AG08395 (cell line): ENCODE measurements around the gene THOC5.
"Not testable (repeated sequence)": the region's sequence is repeated elsewhere in the genome, so short reads cannot be mapped to it uniquely, and the experiment has no call there.

Source experiments
- DNase-seq: peaks from one replicate; pipeline ENCODE4 v3.0.0; 2012; ENCODE audit warnings: mixed read lengths, low spot score

THOC5 gene

GRCh38 chr22:29509298-29509697, 44.3 kb downstream of the THOC5 start:
- DNase-seq = no peak

- DNase-seq = peak; percentile 84
Observed at GRCh38 chr22:29503811-29504372, 49.7 kb downstream of the THOC5 start.

GRCh38 chr22:29499852-29500251, 53.7 kb downstream of the THOC5 start:
- DNase-seq = no peak

GRCh38 chr22:29493636-29494035, 59.9 kb downstream of the THOC5 start:
- no peak for DNase-seq

GRCh38 chr22:29491012-29491411, 62.5 kb downstream of the THOC5 start:
- no peak for DNase-seq

GRCh38 chr22:29489127-29489780, 64.3 kb downstream of the THOC5 start:
- not testable (repeated sequence) for DNase-seq

- no peak for DNase-seq
Observed at GRCh38 chr22:29487426-29487986, 66.1 kb downstream of the THOC5 start.

- no peak for DNase-seq
Observed at GRCh38 chr22:29485448-29485847, 68.1 kb downstream of the THOC5 start.

- no peak for DNase-seq
Observed at GRCh38 chr22:29484642-29485041, 68.9 kb downstream of the THOC5 start.

GRCh38 chr22:29483254-29483653, 70.3 kb downstream of the THOC5 start:
- DNase-seq = no peak

GRCh38 chr22:29482726-29483125, 70.8 kb downstream of the THOC5 start:
- DNase-seq = no peak

- DNase-seq = no peak
Observed at GRCh38 chr22:29482253-29482652, 71.3 kb downstream of the THOC5 start.

- DNase-seq = no peak
Observed at GRCh38 chr22:29481265-29482000, 72.1 kb downstream of the THOC5 start.

GRCh38 chr22:29480512-29481264, 72.9 kb downstream of the THOC5 start:
- DNase-seq = no peak

- DNase-seq = no peak
Observed at GRCh38 chr22:29480262-29480511, 73.4 kb downstream of the THOC5 start.

- DNase-seq = no peak
Observed at GRCh38 chr22:29479417-29480261, 73.9 kb downstream of the THOC5 start, which contains the start of gene NEFH. NEFH (plus strand) TSS chr22:29480218; CDS start chr22:29480263, 45 bp downstream.

- peak; percentile 43 for DNase-seq
Observed at GRCh38 chr22:29478326-29479276, 75.0 kb downstream of the THOC5 start.

GRCh38 chr22:29477723-29478318, 75.7 kb downstream of the THOC5 start:
- DNase-seq = no peak

GRCh38 chr22:29476116-29476515, 77.4 kb downstream of the THOC5 start:
- DNase-seq = no peak

GRCh38 chr22:29475550-29475949, 78.0 kb downstream of the THOC5 start:
- no peak for DNase-seq
